ENCODE results near the gene BPIFB3. TPM values are rescaled to one million over a fixed set of nuclear protein-coding genes. Genes with fewer than 3 reads are reported as not detected.

The BPIFB3 gene
- polyA plus RNA-seq, 1 donor: not detected

Other genes with a start within 250 kb of the BPIFB3 start
- 128 TPM for gene MAPRE1, start 233.9 kb upstream of the BPIFB3 start, polyA plus RNA-seq (ENCODE audit: insufficient read length)
- 0.15 TPM for gene EFCAB8, start 195.0 kb upstream of the BPIFB3 start, polyA plus RNA-seq (ENCODE audit: insufficient read length)
- gene SUN5, start 49.5 kb upstream of the BPIFB3 start, polyA plus RNA-seq (ENCODE audit: insufficient read length): not detected
- gene BPIFB2, start 46.2 kb upstream of the BPIFB3 start, polyA plus RNA-seq (ENCODE audit: insufficient read length): not detected
- not detected for gene BPIFB6, start 22.3 kb upstream of the BPIFB3 start, polyA plus RNA-seq (ENCODE audit: insufficient read length)
- 0.23 TPM for gene BPIFB4, start 25.7 kb downstream of the BPIFB3 start, polyA plus RNA-seq (ENCODE audit: insufficient read length)
- not detected for gene BPIFA2, start 114.3 kb downstream of the BPIFB3 start, polyA plus RNA-seq (ENCODE audit: insufficient read length)
- not detected for gene BPIFA3, start 163.4 kb downstream of the BPIFB3 start, polyA plus RNA-seq (ENCODE audit: insufficient read length)
- not detected for gene BPIFA1, start 182.1 kb downstream of the BPIFB3 start, polyA plus RNA-seq (ENCODE audit: insufficient read length)
- gene BPIFB1, start 229.3 kb downstream of the BPIFB3 start, polyA plus RNA-seq (ENCODE audit: insufficient read length): not detected